ENCODE data around the gene MYH14. TPM values are rescaled to one million over a fixed set of nuclear protein-coding genes. Genes with fewer than 3 reads are reported as not detected.

Gene MYH14
- total RNA-seq, 1 experiment from 2014 or later = 0.84 TPM

DNA sequence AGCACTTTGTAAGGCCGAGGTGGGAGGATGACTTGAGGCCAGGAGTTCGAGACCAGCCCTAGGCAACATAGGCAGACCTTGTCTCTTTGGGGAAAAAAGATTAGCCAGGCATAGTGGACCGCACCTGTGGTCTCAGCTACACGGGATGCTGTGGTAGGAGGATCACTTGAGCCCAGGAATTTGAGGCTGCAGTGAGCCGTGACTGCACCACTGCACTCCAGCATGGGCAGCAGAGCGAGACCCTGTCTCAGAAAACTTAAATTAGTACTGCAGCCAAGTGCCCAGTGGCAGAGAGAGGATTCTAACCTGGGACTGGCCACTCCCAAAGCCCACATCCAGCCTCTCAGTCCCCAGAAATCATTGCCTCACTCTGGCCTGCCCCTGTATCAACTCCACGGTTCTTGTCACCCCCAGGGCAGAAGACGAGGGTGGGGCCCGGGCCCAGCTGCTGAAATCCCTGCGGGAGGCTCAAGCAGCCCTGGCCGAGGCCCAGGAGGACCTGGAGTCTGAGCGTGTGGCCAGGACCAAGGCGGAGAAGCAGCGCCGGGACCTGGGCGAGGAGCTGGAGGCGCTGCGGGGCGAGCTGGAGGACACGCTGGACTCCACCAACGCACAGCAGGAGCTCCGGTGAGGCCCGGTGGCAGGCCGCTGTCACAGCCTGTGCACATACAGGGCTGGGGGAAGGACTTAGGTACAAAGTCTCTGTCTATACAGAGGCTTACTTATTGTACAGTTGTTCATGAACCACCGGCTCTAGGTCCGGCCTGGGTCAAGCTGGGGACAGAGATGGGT, 72.4 kb downstream of the MYH14 start:
- no peak overlapping the region for H3K27ac ChIP-seq (ENCODE audit: low read depth, low read length, poor library complexity, severe bottlenecking)
- ChIA-PET CTCF (no interaction called here), POLR2A (ENCODE audit: low non-redundant PET) (no interaction called here)
- no TSS peak for BruUV-seq (replicated peaks)
- no peaks in the 10 kb centered on the region for H3K36me3 ChIP-seq (ENCODE audit: insufficient read depth, low read length, poor library complexity, severe bottlenecking)
- no peaks in the 10 kb centered on the region for H3K9me3 ChIP-seq (ENCODE audit: low read depth, low read length, poor library complexity, severe bottlenecking)
- H3K4me1 ChIP-seq (ENCODE audit: insufficient read depth, low read length, poor library complexity, severe bottlenecking) = no peaks in the 10 kb centered on the region
- no peak overlapping the region for H3K4me3 ChIP-seq (ENCODE audit: low read depth, low read length, poor library complexity, severe bottlenecking)
- DNase-seq (ENCODE audit: low spot score) = no peak
- no peaks in the 10 kb centered on the region for H3K27me3 ChIP-seq (replicated peaks; ENCODE audit: insufficient read depth, low read depth, low read length, poor library complexity)
- TF ChIP-seq, protein P1, sequence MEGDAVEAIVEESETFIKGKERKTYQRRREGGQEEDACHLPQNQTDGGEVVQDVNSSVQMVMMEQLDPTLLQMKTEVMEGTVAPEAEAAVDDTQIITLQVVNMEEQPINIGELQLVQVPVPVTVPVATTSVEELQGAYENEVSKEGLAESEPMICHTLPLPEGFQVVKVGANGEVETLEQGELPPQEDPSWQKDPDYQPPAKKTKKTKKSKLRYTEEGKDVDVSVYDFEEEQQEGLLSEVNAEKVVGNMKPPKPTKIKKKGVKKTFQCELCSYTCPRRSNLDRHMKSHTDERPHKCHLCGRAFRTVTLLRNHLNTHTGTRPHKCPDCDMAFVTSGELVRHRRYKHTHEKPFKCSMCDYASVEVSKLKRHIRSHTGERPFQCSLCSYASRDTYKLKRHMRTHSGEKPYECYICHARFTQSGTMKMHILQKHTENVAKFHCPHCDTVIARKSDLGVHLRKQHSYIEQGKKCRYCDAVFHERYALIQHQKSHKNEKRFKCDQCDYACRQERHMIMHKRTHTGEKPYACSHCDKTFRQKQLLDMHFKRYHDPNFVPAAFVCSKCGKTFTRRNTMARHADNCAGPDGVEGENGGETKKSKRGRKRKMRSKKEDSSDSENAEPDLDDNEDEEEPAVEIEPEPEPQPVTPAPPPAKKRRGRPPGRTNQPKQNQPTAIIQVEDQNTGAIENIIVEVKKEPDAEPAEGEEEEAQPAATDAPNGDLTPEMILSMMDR (conservative IDR thresholded peaks at IDR 0.05; ENCODE audit: low read depth, low read length) = no peak
- TF ChIP-seq EZH2 (IDR thresholded peaks at IDR 0.05; ENCODE audit: borderline replicate concordance, low read depth, low read length, poor library complexity, severe bottlenecking) = no peak
- intact Hi-C loops (cut with micrococcal nuclease; ENCODE audit: unreplicated experiment) = no loop called here

DNA sequence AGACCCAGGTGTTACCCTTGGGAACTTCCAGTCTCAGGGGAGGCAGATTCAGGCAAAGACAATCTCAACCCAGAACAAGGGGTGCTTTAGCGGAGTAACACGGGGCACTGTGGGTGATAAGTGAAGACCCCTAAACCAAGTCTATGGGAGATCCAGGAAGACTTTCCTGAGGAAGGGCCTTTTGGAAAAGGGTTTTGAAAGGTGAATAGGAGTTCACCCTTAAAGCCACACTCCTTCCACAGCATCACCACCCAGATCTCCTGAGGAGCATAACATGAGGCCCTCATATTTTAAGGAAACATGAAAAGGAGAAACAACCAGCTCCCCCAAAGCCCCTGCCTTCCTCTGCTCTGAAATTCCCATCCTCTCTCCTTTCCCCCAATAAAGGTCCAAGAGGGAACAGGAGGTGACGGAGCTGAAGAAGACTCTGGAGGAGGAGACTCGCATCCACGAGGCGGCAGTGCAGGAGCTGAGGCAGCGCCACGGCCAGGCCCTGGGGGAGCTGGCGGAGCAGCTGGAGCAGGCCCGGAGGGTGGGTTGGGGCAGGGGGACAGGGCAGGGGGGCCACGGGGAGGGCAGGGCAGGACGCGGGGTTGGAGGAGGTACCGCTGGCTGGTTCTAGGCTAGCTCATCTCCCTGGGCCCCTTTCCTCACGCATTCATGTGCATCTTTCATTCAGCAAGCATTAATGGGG, 73.1 kb downstream of the MYH14 start:
- no peak for TF ChIP-seq EZH2 (IDR thresholded peaks at IDR 0.05; ENCODE audit: borderline replicate concordance, low read depth, low read length, poor library complexity, severe bottlenecking)
- TF ChIP-seq, protein P1 (conservative IDR thresholded peaks at IDR 0.05; ENCODE audit: low read depth, low read length) = no peak
- Histone ChIP-seq H3K4me1 (ENCODE audit: insufficient read depth, low read length, poor library complexity, severe bottlenecking) (no peaks in the 10 kb centered on the region), H3K36me3 (ENCODE audit: insufficient read depth, low read length, poor library complexity, severe bottlenecking) (no peaks in the 10 kb centered on the region), H3K4me3 (ENCODE audit: low read depth, low read length, poor library complexity, severe bottlenecking) (no peak overlapping the region), H3K27ac (ENCODE audit: low read depth, low read length, poor library complexity, severe bottlenecking) (no peak overlapping the region), H3K27me3 (replicated peaks; ENCODE audit: insufficient read depth, low read depth, low read length, poor library complexity) (no peaks in the 10 kb centered on the region), H3K9me3 (ENCODE audit: low read depth, low read length, poor library complexity, severe bottlenecking) (no peaks in the 10 kb centered on the region)
- BruUV-seq (replicated peaks) = no TSS peak
- ChIA-PET POLR2A (ENCODE audit: low non-redundant PET) (no interaction called here), CTCF (interaction anchor here (0.6 kb wide), 2 partner anchors 24 to 52 kb away, joined by 3 to 4 read pairs; no protein-coding TSS in a partner anchor)
- intact Hi-C loops (cut with micrococcal nuclease; ENCODE audit: unreplicated experiment) = no loop called here
- DNase-seq (ENCODE audit: low spot score) = no peak

DNA sequence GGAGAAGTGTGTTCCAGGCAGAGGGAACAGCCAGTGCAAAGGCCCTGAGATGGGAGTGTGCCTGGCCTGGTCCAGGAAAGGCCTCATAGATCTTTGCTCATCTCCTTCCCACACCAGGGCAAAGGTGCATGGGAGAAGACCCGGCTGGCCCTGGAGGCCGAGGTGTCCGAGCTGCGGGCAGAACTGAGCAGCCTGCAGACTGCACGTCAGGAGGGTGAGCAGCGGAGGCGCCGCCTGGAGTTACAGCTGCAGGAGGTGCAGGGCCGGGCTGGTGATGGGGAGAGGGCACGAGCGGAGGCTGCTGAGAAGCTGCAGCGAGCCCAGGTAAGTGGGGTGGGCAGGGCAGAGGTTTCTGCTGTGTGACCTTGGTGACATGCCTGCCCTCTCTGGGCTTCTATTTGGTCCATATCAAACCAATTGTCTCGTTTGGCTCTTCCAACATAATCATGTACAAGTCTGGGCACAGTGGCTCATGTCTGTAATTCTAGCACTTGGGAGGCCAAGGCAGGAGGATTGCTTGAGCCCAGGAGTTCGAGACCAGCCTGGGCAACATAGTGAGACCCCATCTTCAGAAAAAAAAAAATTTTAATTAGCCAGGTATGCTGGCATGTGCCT, 74.7 kb downstream of the MYH14 start:
- Histone ChIP-seq H3K27me3 (replicated peaks; ENCODE audit: insufficient read depth, low read depth, low read length, poor library complexity) (no peaks in the 10 kb centered on the region), H3K9me3 (ENCODE audit: low read depth, low read length, poor library complexity, severe bottlenecking) (no peaks in the 10 kb centered on the region), H3K27ac (ENCODE audit: low read depth, low read length, poor library complexity, severe bottlenecking) (no peak overlapping the region), H3K4me3 (ENCODE audit: low read depth, low read length, poor library complexity, severe bottlenecking) (no peak overlapping the region), H3K36me3 (ENCODE audit: insufficient read depth, low read length, poor library complexity, severe bottlenecking) (no peaks in the 10 kb centered on the region), H3K4me1 (ENCODE audit: insufficient read depth, low read length, poor library complexity, severe bottlenecking) (no peaks in the 10 kb centered on the region)
- POLR2A ChIA-PET (ENCODE audit: low non-redundant PET) = no interaction called here
- no TSS peak for BruUV-seq (replicated peaks)
- CTCF ChIA-PET = no interaction called here
- intact Hi-C loops (cut with micrococcal nuclease; ENCODE audit: unreplicated experiment) = no loop called here
- no peak for DNase-seq (ENCODE audit: low spot score)
- no peak for TF ChIP-seq EZH2 (IDR thresholded peaks at IDR 0.05; ENCODE audit: borderline replicate concordance, low read depth, low read length, poor library complexity, severe bottlenecking)

Measured in A673 (cell line).